K562 (cell line): ENCODE data around the gene MATCAP1. TPM values are rescaled to one million over a fixed set of nuclear protein-coding genes. Genes with fewer than 3 reads are reported as not detected.

Experiments
- BMI1 ChIP-seq: fragments of 150-350 bp; IDR thresholded peaks from 2 replicates; pipeline ENCODE4 v1.6.1; 2014; ENCODE audit warnings: low read length
- GTF2F1 ChIP-seq: IDR thresholded peaks from 2 replicates; pipeline ENCODE4 v1.6.1; 2011; ENCODE audit warnings: low read depth, low read length, improper control_type of control experiment
- HDAC3 ChIP-seq: fragments of 450-650 bp; IDR thresholded peaks from 2 replicates; pipeline ENCODE4 v1.6.1; 2018; ENCODE audit warnings: borderline replicate concordance, mild to moderate bottlenecking, moderate library complexity; ENCODE audit not compliant: partially characterized antibody
- HNRNPH1 ChIP-seq: fragments of 200-400 bp; formaldehyde crosslinking; optimal IDR thresholded peaks from 2 replicates; pipeline ENCODE3; 2017; ENCODE audit warnings: low read depth, mild to moderate bottlenecking, low read length, moderate library complexity
- KLF6 ChIP-seq: fragments of 250-450 bp; sonication (Bioruptor Pico); IDR thresholded peaks from 2 replicates; pipeline ENCODE4 v1.4.0; 2020; ENCODE audit warnings: mild to moderate bottlenecking, moderate library complexity, borderline replicate concordance
- NCOA2 ChIP-seq, 2 experiments: fragments of 450-650 bp; IDR thresholded peaks; 2 replicates each; pipeline ENCODE4 v1.6.1; 2018; ENCODE audit warnings: mild to moderate bottlenecking in 2 of 2, moderate library complexity in 1 of 2; ENCODE audit not compliant: partially characterized antibody in 2 of 2
- NFIX ChIP-seq: fragments of 250-450 bp; sonication (Bioruptor Pico); IDR thresholded peaks from 2 replicates; pipeline ENCODE4 v1.4.0; 2020; ENCODE audit warnings: low read depth, mild to moderate bottlenecking, moderate library complexity
- NFYB ChIP-seq: IDR thresholded peaks from 2 replicates; pipeline ENCODE4 v1.6.1; 2011; ENCODE audit warnings: mild to moderate bottlenecking, moderate library complexity; ENCODE audit not compliant: insufficient read length; ENCODE audit errors: extremely low read depth
- NR2F6 ChIP-seq: fragments of 450-650 bp; formaldehyde crosslinking; IDR thresholded peaks from 2 replicates; pipeline ENCODE4 v1.4.0; 2020; ENCODE audit warnings: mild to moderate bottlenecking
- OTX1 ChIP-seq: fragments of 450-650 bp; formaldehyde crosslinking; IDR thresholded peaks from 2 replicates; pipeline ENCODE4 v1.4.0; 2022; ENCODE audit warnings: mild to moderate bottlenecking
- POU5F1 ChIP-seq: fragments of 150-350 bp; IDR thresholded peaks from 2 replicates; pipeline ENCODE4 v1.6.1; 2014; ENCODE audit warnings: borderline replicate concordance, low read length, low read depth, mild to moderate bottlenecking; ENCODE audit not compliant: partially characterized antibody
- ZBTB7A ChIP-seq: IDR thresholded peaks from 2 replicates; pipeline ENCODE4 v1.6.1; 2011; ENCODE audit warnings: low read depth, mild to moderate bottlenecking, low read length, moderate library complexity, borderline replicate concordance; ENCODE audit not compliant: control insufficient read depth
- ZEB2 ChIP-seq: fragments of 450-650 bp; IDR thresholded peaks from 2 replicates; pipeline ENCODE4 v1.6.1; 2016
- ZNF75A ChIP-seq: fragments of 450-650 bp; formaldehyde crosslinking; IDR thresholded peaks from 2 replicates; pipeline ENCODE4 v1.4.0; 2020; ENCODE audit warnings: mild to moderate bottlenecking
- polyA plus RNA-seq, 8 experiments: library from polyadenylated mRNA; depleted of rRNA in 4 of 8; stranded (reverse) in 5 of 8; unstranded in 3 of 8; fragments of >200 nt; fragmentation: Nextera tagmentation in 2 of 8; fragmentation: Illumina TruSeq in 1 of 8; extraction: Ambion mirVana in 2 of 8; extraction: Trizol in 1 of 8; gene quantifications; 2 replicates each; pipeline versions ENCODE4 v1.2.1 to v1.2.3, GENCODE V29; 2011 to 2014; ENCODE audit warnings: inconsistent platforms in 1 of 8, missing spikeins in 1 of 8
- total RNA-seq, 7 experiments: library from RNA; depleted of rRNA in 6 of 7; stranded (reverse); fragments of >200 nt in 6 of 7; fragmentation: Illumina TruSeq in 2 of 7; extraction: Trizol in 2 of 7; gene quantifications; 2 replicates each; pipeline versions ENCODE4 v1.2.1 to v1.2.3, GENCODE V29; 2011 to 2021; ENCODE audit warnings: low replicate concordance in 1 of 7
- TF ChIP-seq, protein P1 (sequence below): sonication (generic); formaldehyde crosslinking; IDR thresholded peaks from 2 replicates; pipeline ENCODE4 v1.4.0; 2020; ENCODE audit warnings: mild to moderate bottlenecking, missing genetic modification reagents
- TF ChIP-seq, protein P2 (sequence below), 3 experiments: IDR thresholded peaks in 2 of 3; conservative IDR thresholded peaks in 1 of 3; 2 replicates each; pipeline ENCODE4 v1.5.1; 2011 to 2012; ENCODE audit warnings: low read length in 3 of 3, mild to moderate bottlenecking in 3 of 3, control low read depth in 2 of 3, improper control_type of control experiment in 1 of 3, inconsistent platforms in 1 of 3, low read depth in 1 of 3, mixed read lengths in 1 of 3, moderate library complexity in 1 of 3; ENCODE audit not compliant: insufficient read depth in 2 of 3
- TF ChIP-seq, protein P3 (sequence below), 2 experiments: fragments of 450-650 bp; IDR thresholded peaks; 2 replicates each; pipeline ENCODE4 v1.6.1; 2018; ENCODE audit warnings: mild to moderate bottlenecking in 2 of 2, low read depth in 1 of 2; ENCODE audit not compliant: partially characterized antibody in 2 of 2
- TF ChIP-seq, protein P4 (sequence below): fragments of 250-450 bp; sonication (Bioruptor Pico); IDR thresholded peaks from 2 replicates; pipeline ENCODE4 v1.4.0; 2020; ENCODE audit warnings: borderline replicate concordance

The MATCAP1 gene
- total and polyA plus RNA-seq, 9 of the 15 experiments (the other 6 are each of a cell fraction or from before 2014, with no cell fraction given): 3.4 to 20.5 (median 10.3) TPM

DNA sequence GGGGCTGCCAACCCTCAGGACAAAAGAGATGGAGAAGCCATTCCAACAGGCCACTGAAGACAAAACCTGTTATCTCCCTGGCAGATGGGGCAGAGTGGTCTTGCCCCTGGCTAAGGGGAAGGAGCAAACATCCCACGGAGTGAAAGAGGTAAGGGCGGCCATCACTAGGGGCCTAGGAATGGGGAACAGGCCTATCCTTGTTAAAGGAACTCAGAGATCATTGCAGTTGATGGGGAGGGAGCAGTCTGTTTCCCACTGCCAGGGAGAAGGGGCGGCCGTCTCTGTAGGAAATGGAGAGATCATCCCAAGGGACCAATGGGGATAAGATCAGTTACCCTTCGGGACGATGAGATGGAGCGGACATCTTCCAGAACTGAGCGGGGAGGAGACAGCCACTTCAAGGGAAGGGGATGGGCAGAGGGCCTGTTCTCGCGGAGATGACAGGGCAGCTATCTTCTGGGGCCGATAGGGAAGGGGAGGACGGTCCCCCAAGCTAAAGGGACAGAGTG is 42.6 kb upstream of the MATCAP1 start (continued):
- TF ChIP-seq, protein P1, sequence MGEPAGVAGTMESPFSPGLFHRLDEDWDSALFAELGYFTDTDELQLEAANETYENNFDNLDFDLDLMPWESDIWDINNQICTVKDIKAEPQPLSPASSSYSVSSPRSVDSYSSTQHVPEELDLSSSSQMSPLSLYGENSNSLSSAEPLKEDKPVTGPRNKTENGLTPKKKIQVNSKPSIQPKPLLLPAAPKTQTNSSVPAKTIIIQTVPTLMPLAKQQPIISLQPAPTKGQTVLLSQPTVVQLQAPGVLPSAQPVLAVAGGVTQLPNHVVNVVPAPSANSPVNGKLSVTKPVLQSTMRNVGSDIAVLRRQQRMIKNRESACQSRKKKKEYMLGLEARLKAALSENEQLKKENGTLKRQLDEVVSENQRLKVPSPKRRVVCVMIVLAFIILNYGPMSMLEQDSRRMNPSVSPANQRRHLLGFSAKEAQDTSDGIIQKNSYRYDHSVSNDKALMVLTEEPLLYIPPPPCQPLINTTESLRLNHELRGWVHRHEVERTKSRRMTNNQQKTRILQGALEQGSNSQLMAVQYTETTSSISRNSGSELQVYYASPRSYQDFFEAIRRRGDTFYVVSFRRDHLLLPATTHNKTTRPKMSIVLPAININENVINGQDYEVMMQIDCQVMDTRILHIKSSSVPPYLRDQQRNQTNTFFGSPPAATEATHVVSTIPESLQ (CRISPR knock-in tag): no peak
- TF ChIP-seq, protein P2, sequence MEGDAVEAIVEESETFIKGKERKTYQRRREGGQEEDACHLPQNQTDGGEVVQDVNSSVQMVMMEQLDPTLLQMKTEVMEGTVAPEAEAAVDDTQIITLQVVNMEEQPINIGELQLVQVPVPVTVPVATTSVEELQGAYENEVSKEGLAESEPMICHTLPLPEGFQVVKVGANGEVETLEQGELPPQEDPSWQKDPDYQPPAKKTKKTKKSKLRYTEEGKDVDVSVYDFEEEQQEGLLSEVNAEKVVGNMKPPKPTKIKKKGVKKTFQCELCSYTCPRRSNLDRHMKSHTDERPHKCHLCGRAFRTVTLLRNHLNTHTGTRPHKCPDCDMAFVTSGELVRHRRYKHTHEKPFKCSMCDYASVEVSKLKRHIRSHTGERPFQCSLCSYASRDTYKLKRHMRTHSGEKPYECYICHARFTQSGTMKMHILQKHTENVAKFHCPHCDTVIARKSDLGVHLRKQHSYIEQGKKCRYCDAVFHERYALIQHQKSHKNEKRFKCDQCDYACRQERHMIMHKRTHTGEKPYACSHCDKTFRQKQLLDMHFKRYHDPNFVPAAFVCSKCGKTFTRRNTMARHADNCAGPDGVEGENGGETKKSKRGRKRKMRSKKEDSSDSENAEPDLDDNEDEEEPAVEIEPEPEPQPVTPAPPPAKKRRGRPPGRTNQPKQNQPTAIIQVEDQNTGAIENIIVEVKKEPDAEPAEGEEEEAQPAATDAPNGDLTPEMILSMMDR (IDR thresholded peaks at IDR 0.05 in 2 of 3, conservative IDR thresholded peaks at IDR 0.05 in 1 of 3; ENCODE audit: insufficient read depth in 2 of 3, low read depth in 1 of 3, low read length in 3 of 3): no peak
- TF ChIP-seq KLF6 (CRISPR knock-in tag): no peak
- TF ChIP-seq GTF2F1: no peak
- no peak for TF ChIP-seq ZNF75A
- TF ChIP-seq NFIX: no peak
- no peak for TF ChIP-seq HDAC3
- no peak for TF ChIP-seq BMI1
- TF ChIP-seq OTX1 (CRISPR knock-in tag): peak; percentile 46; the same call in 1 of the 2 replicates
- no peak for TF ChIP-seq POU5F1
- no peak; the same call in 1 of the 2 replicates for TF ChIP-seq NR2F6 (CRISPR knock-in tag)
- TF ChIP-seq, protein P3, sequence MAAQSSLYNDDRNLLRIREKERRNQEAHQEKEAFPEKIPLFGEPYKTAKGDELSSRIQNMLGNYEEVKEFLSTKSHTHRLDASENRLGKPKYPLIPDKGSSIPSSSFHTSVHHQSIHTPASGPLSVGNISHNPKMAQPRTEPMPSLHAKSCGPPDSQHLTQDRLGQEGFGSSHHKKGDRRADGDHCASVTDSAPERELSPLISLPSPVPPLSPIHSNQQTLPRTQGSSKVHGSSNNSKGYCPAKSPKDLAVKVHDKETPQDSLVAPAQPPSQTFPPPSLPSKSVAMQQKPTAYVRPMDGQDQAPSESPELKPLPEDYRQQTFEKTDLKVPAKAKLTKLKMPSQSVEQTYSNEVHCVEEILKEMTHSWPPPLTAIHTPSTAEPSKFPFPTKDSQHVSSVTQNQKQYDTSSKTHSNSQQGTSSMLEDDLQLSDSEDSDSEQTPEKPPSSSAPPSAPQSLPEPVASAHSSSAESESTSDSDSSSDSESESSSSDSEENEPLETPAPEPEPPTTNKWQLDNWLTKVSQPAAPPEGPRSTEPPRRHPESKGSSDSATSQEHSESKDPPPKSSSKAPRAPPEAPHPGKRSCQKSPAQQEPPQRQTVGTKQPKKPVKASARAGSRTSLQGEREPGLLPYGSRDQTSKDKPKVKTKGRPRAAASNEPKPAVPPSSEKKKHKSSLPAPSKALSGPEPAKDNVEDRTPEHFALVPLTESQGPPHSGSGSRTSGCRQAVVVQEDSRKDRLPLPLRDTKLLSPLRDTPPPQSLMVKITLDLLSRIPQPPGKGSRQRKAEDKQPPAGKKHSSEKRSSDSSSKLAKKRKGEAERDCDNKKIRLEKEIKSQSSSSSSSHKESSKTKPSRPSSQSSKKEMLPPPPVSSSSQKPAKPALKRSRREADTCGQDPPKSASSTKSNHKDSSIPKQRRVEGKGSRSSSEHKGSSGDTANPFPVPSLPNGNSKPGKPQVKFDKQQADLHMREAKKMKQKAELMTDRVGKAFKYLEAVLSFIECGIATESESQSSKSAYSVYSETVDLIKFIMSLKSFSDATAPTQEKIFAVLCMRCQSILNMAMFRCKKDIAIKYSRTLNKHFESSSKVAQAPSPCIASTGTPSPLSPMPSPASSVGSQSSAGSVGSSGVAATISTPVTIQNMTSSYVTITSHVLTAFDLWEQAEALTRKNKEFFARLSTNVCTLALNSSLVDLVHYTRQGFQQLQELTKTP (IDR thresholded peaks at IDR 0.05; ENCODE audit: low read depth in 1 of 2, partially characterized antibody in 2 of 2): no peak
- TF ChIP-seq, protein P4, sequence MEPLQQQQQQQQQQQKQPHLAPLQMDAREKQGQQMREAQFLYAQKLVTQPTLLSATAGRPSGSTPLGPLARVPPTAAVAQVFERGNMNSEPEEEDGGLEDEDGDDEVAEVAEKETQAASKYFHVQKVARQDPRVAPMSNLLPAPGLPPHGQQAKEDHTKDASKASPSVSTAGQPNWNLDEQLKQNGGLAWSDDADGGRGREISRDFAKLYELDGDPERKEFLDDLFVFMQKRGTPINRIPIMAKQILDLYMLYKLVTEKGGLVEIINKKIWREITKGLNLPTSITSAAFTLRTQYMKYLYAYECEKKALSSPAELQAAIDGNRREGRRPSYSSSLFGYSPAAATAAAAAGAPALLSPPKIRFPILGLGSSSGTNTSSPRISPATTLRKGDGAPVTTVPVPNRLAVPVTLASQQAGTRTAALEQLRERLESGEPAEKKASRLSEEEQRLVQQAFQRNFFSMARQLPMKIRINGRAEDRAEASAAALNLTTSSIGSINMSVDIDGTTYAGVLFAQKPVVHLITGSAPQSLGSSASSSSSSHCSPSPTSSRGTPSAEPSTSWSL (CRISPR knock-in tag): 0 out of 2 replicates have a peak, but pooled peaks have one; percentile 54
- no peak for TF ChIP-seq ZEB2
- no peak for TF ChIP-seq HNRNPH1
- TF ChIP-seq NCOA2 (IDR thresholded peaks at IDR 0.05; ENCODE audit: partially characterized antibody in 2 of 2): no peak
- TF ChIP-seq ZBTB7A: no peak
- no peak for TF ChIP-seq NFYB
